K562 (cell line): Measurements from ENCODE around the gene FAM89B. TPM values are rescaled to one million over a fixed set of nuclear protein-coding genes. Genes with fewer than 3 reads are reported as not detected.

ENCODE experiments used
- ATAC-seq: fragments of 200-7000 bp; cut with Tn5 transposase; 3 replicates; pipeline ENCODE4 v1.9.1; 2020; ENCODE audit warnings: moderate library complexity
- BruUV-seq: library from RNA; stranded (reverse); fragments of 400-500 nt; replicated peaks from 2 replicates; lab custom pipeline; 2021; lab: Mats Ljungman, UMichigan
- CTCF ChIA-PET: fragments of 300-600 bp; formaldehyde crosslinking; extraction: SDS; loops from one replicate; lab custom pipeline; 2021; ENCODE audit warnings: low intra/inter-chr PET ratio; lab: Yijun Ruan, JAX
- POLR2A ChIA-PET: fragments of 300-600, 350-650 bp; sonication (Branson Sonifier 250); formaldehyde crosslinking; extraction: SDS; loops from one replicate; lab custom pipeline; 2021; ENCODE audit warnings: antibody characterized with exemption, inconsistent platforms; lab: Yijun Ruan, JAX
- DNase-seq, 4 experiments: peaks; one replicate each; pipeline versions ENCODE4 v3.0.0 to v3.0.0-alpha.2; 2011 to 2018; ENCODE audit warnings: low spot score in 3 of 4, mixed read lengths in 3 of 4; ENCODE audit errors: extremely low read depth in 1 of 4
- FAIRE-seq: peaks from 2 replicates; lab custom pipeline; 2011; peaks lifted over from hg19 to GRCh38; lab: Jason Lieb, UNC
- H2AFZ ChIP-seq: 2 replicates; pipeline ENCODE4 v1.6.0; 2011; ENCODE audit warnings: low read depth, low read length, control low read depth, inconsistent platforms
- H3K27ac ChIP-seq: fragments of 200-600 bp; 3 replicates; pipeline ENCODE4 v1.8.0; 2011; ENCODE audit warnings: low read depth, mild to moderate bottlenecking, control low read depth, inconsistent platforms, low read length, moderate library complexity, mixed read lengths; ENCODE audit errors: extremely low read depth
- H3K27me3 ChIP-seq, 2 experiments: fragments of 300-600 bp in 1 of 2; 2 replicates in 1 of 2; 3 replicates in 1 of 2; pipeline versions ENCODE4 v1.6.0 to v1.8.0; 2011; ENCODE audit warnings: inconsistent platforms in 2 of 2, low read length in 2 of 2, mild to moderate bottlenecking in 1 of 2, mixed read lengths in 1 of 2, moderate library complexity in 1 of 2; ENCODE audit not compliant: control insufficient read depth in 2 of 2, insufficient read depth in 2 of 2
- H3K36me3 ChIP-seq: fragments of 300-600 bp; 3 replicates; pipeline ENCODE4 v1.8.0; 2011; ENCODE audit warnings: mild to moderate bottlenecking, low read length, inconsistent platforms; ENCODE audit not compliant: control insufficient read depth, insufficient read depth
- H3K4me1 ChIP-seq, 2 experiments: fragments of 200-600 bp in 1 of 2; replicated peaks in 1 of 2; 2 replicates in 1 of 2; 3 replicates in 1 of 2; pipeline versions ENCODE4 v1.5.1 to v1.8.0; 2011; ENCODE audit warnings: inconsistent platforms in 2 of 2, low read length in 2 of 2, mild to moderate bottlenecking in 1 of 2, mixed read lengths in 1 of 2, moderate library complexity in 1 of 2; ENCODE audit not compliant: control insufficient read depth in 2 of 2, insufficient read depth in 2 of 2
- H3K4me2 ChIP-seq: 2 replicates; pipeline ENCODE4 v1.6.1; 2011; ENCODE audit warnings: low read length, control low read depth, inconsistent platforms, mixed read lengths; ENCODE audit not compliant: insufficient read depth
- H3K4me3 ChIP-seq: fragments of 200-600 bp; sonication (generic), shearing (Covaris generic); 2 replicates; pipeline ENCODE4 v1.5.1; 2016; ENCODE audit warnings: control low read depth, inconsistent platforms
- H3K79me2 ChIP-seq: fragments of 200-600 bp; 3 replicates; pipeline ENCODE4 v1.8.0; 2011; ENCODE audit warnings: low read length, inconsistent platforms; ENCODE audit not compliant: control insufficient read depth, insufficient read depth
- H3K9ac ChIP-seq, 2 experiments: 2 replicates each; pipeline versions ENCODE4 v1.6.0 to v1.6.1; 2011; ENCODE audit warnings: low read depth in 2 of 2, low read length in 2 of 2, control low read depth in 1 of 2, inconsistent platforms in 1 of 2, mild to moderate bottlenecking in 1 of 2, mixed read lengths in 1 of 2; ENCODE audit not compliant: insufficient read depth in 1 of 2
- H3K9me1 ChIP-seq: one replicate; pipeline ENCODE4 v1.6.0; 2011; ENCODE audit warnings: inconsistent platforms, mild to moderate bottlenecking, low read length, moderate library complexity; ENCODE audit not compliant: control insufficient read depth, insufficient read depth
- H3K9me3 ChIP-seq: replicated peaks from 2 replicates; pipeline ENCODE4 v1.5.1; 2011; ENCODE audit warnings: low read depth, low read length, inconsistent platforms; ENCODE audit not compliant: control insufficient read depth, insufficient read depth
- H4K20me1 ChIP-seq: replicated peaks from 2 replicates; pipeline ENCODE4 v1.6.1; 2011; ENCODE audit warnings: low read length, inconsistent platforms, mixed read lengths; ENCODE audit not compliant: control insufficient read depth, insufficient read depth
- NBN ChIP-seq: fragments of 450-650 bp; IDR thresholded peaks from 2 replicates; pipeline ENCODE4 v1.6.1; 2016; ENCODE audit warnings: low read depth, mild to moderate bottlenecking
- POLR2G ChIP-seq: fragments of 200-400 bp; formaldehyde crosslinking; IDR thresholded peaks from 2 replicates; pipeline ENCODE4 v1.6.1; 2017; ENCODE audit warnings: low read depth, mild to moderate bottlenecking, antibody characterized with exemption, low read length, moderate library complexity
- RBFOX2 ChIP-seq: fragments of 200-400 bp; formaldehyde crosslinking; IDR thresholded peaks from 2 replicates; pipeline ENCODE4 v1.6.1; 2017; ENCODE audit warnings: low read depth, mild to moderate bottlenecking, low read length, moderate library complexity
- RBM22 ChIP-seq: fragments of 200-400 bp; formaldehyde crosslinking; IDR thresholded peaks from 2 replicates; pipeline ENCODE4 v1.6.1; 2018; ENCODE audit warnings: low read length, low read depth; ENCODE audit not compliant: poor library complexity, severe bottlenecking
- SMARCC2 ChIP-seq: fragments of 450-650 bp; IDR thresholded peaks from 2 replicates; pipeline ENCODE4 v1.6.1; 2017; ENCODE audit warnings: antibody characterized with exemption, moderate library complexity, mild to moderate bottlenecking, low read depth
- STAT5A ChIP-seq: IDR thresholded peaks from 2 replicates; pipeline ENCODE4 v1.6.1; 2012; ENCODE audit warnings: low read length, inconsistent platforms, borderline replicate concordance
- SUPT5H ChIP-seq: fragments of 450-650 bp; IDR thresholded peaks from 2 replicates; pipeline ENCODE4 v1.6.1; 2016
- TEAD2 ChIP-seq: fragments of 450-650 bp; IDR thresholded peaks from 2 replicates; pipeline ENCODE4 v1.6.1; 2016; ENCODE audit warnings: missing genetic modification characterization, control low read depth, missing compliant biosample characterization
- ZNF384 ChIP-seq: IDR thresholded peaks from 2 replicates; pipeline ENCODE4 v1.6.1; 2012; ENCODE audit warnings: low read depth, low read length, improper control_type of control experiment
- ZNF444 ChIP-seq: fragments of 250-450 bp; sonication (Bioruptor Pico); IDR thresholded peaks from 2 replicates; pipeline ENCODE4 v1.4.0; 2020; ENCODE audit warnings: mild to moderate bottlenecking, moderate library complexity
- ZNF717 ChIP-seq: fragments of 250-450 bp; sonication (Bioruptor Pico); IDR thresholded peaks from 2 replicates; pipeline ENCODE4 v1.5.0; 2021
- WGBS: fragments of 100-300 bp; shearing (Covaris generic); methylation state at CpG from one replicate; pipeline ENCODE4 v1.1.6; 2016; ENCODE audit warnings: low coverage, mixed read lengths; ENCODE audit not compliant: insufficient coverage; ENCODE audit errors: missing lambda C conversion rate; 5-methylcytosine and 5-hydroxymethylcytosine counted together
- in situ Hi-C: fragments of 300-500 bp; cut with MboI; formaldehyde crosslinking; loops from 4 replicates; pipeline ENCODE4 v1.15.0; 2018; ENCODE audit warnings: inconsistent platforms, mixed read lengths
- intact Hi-C: fragments of 100-400 bp; cut with micrococcal nuclease; formaldehyde crosslinking; loops from 2 replicates; pipeline ENCODE4 v1.14.2; 2022
- polyA plus RNA-seq, 8 experiments: library from polyadenylated mRNA; depleted of rRNA in 4 of 8; stranded (reverse) in 5 of 8; unstranded in 3 of 8; fragments of >200 nt; fragmentation: Nextera tagmentation in 2 of 8; fragmentation: Illumina TruSeq in 1 of 8; extraction: Ambion mirVana in 2 of 8; extraction: Trizol in 1 of 8; gene quantifications; 2 replicates each; pipeline versions ENCODE4 v1.2.1 to v1.2.3, GENCODE V29; 2011 to 2014; ENCODE audit warnings: inconsistent platforms in 1 of 8, missing spikeins in 1 of 8
- total RNA-seq, 7 experiments: library from RNA; depleted of rRNA in 6 of 7; stranded (reverse); fragments of >200 nt in 6 of 7; fragmentation: Illumina TruSeq in 2 of 7; extraction: Trizol in 2 of 7; gene quantifications; 2 replicates each; pipeline versions ENCODE4 v1.2.1 to v1.2.3, GENCODE V29; 2011 to 2021; ENCODE audit warnings: low replicate concordance in 1 of 7

Gene FAM89B
- total and polyA plus RNA-seq, 9 of the 15 experiments (the other 6 are each of a cell fraction or from before 2014, with no cell fraction given) = 0.32 to 27.6 (median 11.9) TPM

GRCh38 chr11:65532388-65533064, 39.8 kb upstream of the FAM89B start:
- FAIRE-seq = no peak
- ChIA-PET CTCF (no interaction called here), POLR2A (interaction anchor here (0.6 to 1.3 kb wide), 3 partner anchors 12 to 113 kb away, joined by 3 to 7 read pairs (median 3); no protein-coding TSS in a partner anchor)

GRCh38 chr11:65535102-65535501, 37.2 kb upstream of the FAM89B start:
- H3K4me1 ChIP-seq = peaks cover 0 to 34% of the 10 kb centered on the region in 2 experiments; a peak in 3 of 5 replicates
- in situ Hi-C loops (no loop called here), intact Hi-C loops (no loop called here)
- FAIRE-seq = no peak
- TF ChIP-seq POLR2G = peak; percentile 52; the same call in 1 of the 2 replicates
- no peak for TF ChIP-seq NBN
- TF ChIP-seq RBM22 = no peak
- no peak for TF ChIP-seq SUPT5H
- no peak for TF ChIP-seq ZNF444
- no peak for ATAC-seq
- H3K79me2 ChIP-seq = no peaks in the 10 kb centered on the region; the same call in 2 of the 3 replicates
- POLR2A ChIA-PET = interaction anchor here (0.8 to 6.5 kb wide), 5 partner anchors 9 to 59 kb away, joined by 3 to 48 read pairs (median 6); partner anchors contain the start of genes MALAT1 and SCYL1
- 81% methylated on average over 8 of the region's 9 CpGs for WGBS
- no peak overlapping the region for H3K27ac ChIP-seq
- no peaks in the 10 kb centered on the region for H3K27me3 ChIP-seq
- no peak overlapping the region for H3K4me2 ChIP-seq
- peaks cover 83% of the 10 kb centered on the region; the same call in 2 of the 3 replicates for H3K36me3 ChIP-seq
- no peak overlapping the region for H2AFZ ChIP-seq
- no peaks in the 10 kb centered on the region for H3K9me3 ChIP-seq
- H4K20me1 ChIP-seq = 0 out of 2 replicates have a peak, but pooled peaks cover 3% of the 10 kb centered on the region
- CTCF ChIA-PET = no interaction called here
- H3K4me3 ChIP-seq = no peak overlapping the region
- no peaks in the 10 kb centered on the region for H3K9me1 ChIP-seq
- no TSS peak for BruUV-seq
- H3K9ac ChIP-seq = peak overlapping the region in 1 of 2 experiments; percentile 14; a peak in 2 of 4 replicates
- no peak for DNase-seq

More at GRCh38 chr11:65532388-65533064, 39.8 kb upstream of the FAM89B start:
- H4K20me1 ChIP-seq = 0 out of 2 replicates have a peak, but pooled peaks cover 7% of the 10 kb centered on the region
- H3K9me1 ChIP-seq = no peaks in the 10 kb centered on the region
- H3K27me3 ChIP-seq = no peaks in the 10 kb centered on the region
- 90% methylated on average over 14 of the region's 15 CpGs for WGBS
- no peak for TF ChIP-seq SMARCC2
- no peak for TF ChIP-seq ZNF384
- TF ChIP-seq RBFOX2 = peak; percentile 54; the same call in 1 of the 2 replicates
- TF ChIP-seq ZNF717 = no peak
- no peak for TF ChIP-seq STAT5A
- no peak for TF ChIP-seq TEAD2 (tag)
- TF ChIP-seq, all 486 proteins: peak for 1
- Histone ChIP-seq H3K4me2 (no peak overlapping the region), H3K79me2 (no peaks in the 10 kb centered on the region), H3K4me3 (no peak overlapping the region), H3K9me3 (no peaks in the 10 kb centered on the region), H3K9ac (peak overlapping the region in 1 of 2 experiments; percentile 67; a peak in 2 of 4 replicates), H2AFZ (no peak overlapping the region), H3K36me3 (peaks cover 88% of the 10 kb centered on the region; the same call in 2 of the 3 replicates), H3K27ac (no peak overlapping the region), H3K4me1 (peaks cover 0 to 16% of the 10 kb centered on the region in 2 experiments; a peak in 2 of 5 replicates)
- intact Hi-C loops (no loop called here), in situ Hi-C loops (no loop called here)
- DNase-seq = peak in 1 of 4 experiments; percentile 8
- no peak for ATAC-seq
- no TSS peak for BruUV-seq
